Measurements from ENCODE around the gene GMIP.
A peak's percentile ranks its signal among the peaks of the same experiment; 100 is the strongest.
"Not testable (repeated sequence)": the region's sequence is repeated elsewhere in the genome, so short reads cannot be mapped to it uniquely, and the experiment has no call there.

The GMIP gene

DNA sequence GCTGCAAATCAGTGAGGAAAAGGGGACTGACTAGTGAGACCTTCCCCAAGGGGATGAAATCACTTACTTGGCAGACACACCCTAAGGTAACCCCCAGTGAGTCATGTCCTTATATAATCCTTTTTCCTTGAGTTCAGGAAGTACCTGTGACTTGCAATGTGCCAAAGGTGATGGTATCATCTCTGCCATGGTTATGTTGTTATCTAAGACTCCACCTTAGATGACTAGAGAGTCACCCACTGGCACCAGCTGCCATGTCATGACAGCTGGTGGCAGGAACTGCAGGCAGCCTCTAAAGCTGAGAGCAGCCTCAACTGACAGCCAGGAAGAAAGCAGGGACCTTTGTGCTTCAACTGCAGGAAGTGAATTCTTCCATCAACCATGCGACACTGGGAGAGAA is 37.4 kb downstream of the GMIP start:
- no peak for DNase-seq (ENCODE audit: low spot score)

DNA sequence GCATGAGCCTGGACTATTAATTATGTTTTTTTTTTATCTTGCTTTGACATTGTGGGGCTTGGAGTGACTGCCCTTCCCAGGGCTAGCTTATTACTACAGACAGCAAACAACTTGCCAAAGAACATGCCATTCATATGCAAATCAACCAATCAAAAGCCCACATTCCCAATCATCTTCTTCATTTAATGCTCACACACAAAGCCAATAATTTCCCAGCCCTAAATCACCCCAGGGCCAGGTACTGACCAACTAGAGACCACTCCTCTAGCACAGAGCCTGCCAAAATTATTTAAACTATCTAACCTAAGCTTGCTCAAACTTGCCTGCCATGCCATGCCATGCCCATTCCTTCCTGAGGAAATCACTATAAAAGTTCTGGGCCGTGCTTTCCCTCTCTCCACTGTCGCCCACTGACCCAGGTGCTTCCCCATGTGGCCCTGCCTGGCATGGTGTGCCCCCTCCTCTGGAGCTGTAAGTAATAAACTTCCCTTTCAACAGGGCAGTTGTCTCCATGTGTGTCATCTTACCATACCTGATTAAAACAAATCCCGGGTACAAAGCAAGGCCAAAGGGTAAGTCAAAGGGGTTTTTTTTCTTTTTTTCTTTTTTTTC is 40.6 kb downstream of the GMIP start:
- DNase-seq (ENCODE audit: low spot score): no peak

DNA sequence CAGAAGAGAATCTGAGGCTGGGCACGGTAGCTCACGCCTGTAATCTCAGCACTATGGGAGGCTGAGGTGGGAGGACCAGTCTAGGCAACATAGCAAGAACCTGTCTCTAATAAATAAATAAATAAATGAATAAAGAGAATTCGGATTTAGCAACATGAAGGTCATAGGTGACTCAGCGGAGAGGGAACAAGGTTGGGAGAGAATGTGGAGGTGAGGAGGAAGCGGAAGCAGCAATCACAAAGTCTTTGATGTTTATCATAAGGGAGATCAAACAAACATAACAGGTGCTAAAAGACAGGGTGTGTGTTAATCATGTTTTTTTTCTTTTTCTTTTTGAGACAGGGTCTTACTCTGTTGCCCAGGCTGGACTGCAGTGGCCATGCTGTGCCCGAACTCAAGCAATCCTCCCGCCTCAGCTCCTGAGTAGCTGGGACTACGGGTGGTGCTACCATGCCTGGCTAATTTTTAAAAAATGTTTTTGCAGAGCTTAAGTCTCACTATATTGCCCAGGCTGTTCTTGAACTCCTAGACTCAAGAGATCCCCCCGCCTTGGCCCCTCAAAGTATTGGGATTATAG is 41.2 kb downstream of the GMIP start:
- DNase-seq (ENCODE audit: low spot score): no peak

DNA sequence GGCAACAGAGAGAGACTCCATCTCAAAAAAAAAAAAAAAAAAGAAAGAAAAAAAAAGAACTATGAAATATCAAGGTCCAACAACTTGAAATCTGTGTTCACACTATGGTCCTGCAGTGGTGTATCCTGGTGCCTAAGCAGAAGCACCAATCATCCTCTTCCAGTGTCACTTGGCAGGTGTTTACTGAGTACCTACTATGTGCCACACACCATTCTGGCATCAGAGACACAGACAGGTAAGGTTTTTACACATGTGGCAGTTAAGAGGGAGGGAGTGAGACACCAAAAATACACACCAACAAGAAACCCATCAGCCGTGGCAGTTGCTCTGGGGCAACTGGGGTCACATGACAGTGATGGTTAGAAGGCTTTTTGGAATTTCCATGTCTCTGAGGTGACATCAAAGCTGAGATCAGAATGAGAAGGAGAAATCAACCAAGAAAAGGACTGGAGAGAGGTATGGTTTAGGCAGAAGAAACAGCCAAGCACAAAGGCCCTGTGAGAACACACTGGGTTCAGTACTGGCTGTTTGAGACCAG is 42.6 kb downstream of the GMIP start:
- DNase-seq (ENCODE audit: low spot score): no peak

DNA sequence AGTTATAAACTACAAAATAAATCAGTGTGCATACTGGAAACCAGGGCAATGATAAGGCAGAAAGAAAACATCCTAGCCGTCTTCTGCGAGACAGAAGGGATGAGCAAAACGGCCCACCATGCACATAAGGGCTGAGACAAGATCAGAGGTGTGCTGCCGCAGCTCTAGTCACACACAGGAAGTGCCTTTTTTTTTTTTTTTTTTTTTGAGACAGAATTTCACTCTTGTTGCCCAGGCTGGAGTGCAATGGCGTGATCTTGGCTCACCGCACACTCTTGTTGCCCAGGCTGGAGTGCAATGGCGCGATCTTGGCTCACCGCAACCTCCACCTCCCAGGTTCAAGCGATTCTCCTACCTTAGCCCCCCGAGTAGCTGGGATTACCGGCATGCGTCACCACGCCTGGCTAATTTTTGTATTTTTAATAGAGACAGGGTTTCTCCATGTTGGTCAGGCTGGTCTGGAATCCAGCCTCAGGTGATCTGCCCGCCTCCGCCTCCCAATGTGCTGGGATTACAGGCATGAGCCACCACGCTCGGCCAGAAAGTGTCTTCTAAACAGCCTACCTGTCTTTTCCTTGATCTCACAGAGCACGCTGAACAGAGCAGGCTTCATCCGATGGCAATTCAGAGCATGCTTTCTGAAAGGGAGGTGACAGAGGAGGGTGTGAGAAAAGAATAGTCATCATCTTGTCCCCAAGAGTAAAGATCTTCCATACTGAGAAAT is 44.6 kb downstream of the GMIP start:
- DNase-seq (ENCODE audit: low spot score): not testable (repeated sequence)

DNA sequence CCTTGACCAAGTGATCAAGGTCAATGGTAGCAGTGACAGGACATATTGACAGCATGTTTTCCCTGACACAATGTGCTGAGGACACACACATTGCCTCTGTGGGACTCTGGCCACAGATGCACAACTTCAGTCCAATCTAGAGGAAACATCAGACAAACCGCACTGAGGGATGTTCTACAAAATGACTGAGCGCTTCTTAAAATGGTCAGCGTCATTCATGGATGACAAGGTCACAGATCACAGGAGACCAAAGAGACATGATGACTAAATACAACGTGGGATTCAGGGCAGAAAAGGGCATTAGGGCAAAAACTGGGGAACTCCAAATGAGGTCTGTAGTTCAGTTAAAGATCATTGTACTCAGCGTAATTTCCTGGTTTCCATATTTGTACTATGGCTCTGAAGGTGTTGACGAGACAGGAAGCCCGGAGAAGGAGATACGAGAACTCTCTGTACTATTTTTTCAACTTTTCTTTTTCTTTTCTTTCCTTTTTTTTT is 45.6 kb downstream of the GMIP start:
- DNase-seq (ENCODE audit: low spot score): no peak

DNA sequence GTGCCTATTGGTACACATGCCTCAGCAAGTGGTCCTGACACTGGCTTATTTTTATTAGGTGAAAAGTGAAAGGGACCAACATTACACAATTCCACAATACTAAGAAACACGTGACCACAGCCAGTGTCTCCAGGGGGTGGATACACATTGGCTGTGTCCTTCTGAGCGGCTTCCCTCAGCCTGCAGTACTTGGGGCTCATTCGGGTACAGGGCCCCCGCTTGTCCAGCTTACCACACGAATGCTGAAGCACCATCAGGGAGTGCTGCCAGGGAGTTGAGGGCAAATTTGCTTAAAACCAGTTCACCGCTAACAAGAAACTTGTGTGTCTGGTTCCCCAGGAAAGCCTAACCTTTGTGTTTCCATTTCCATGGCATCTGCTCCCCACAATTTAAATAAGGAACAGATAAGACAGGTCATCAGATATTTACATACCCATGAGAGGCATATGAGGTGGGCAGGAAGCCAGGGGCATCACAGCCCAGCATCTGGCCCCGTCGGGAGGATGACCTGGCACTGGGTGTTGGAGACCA is 48.2 kb downstream of the GMIP start:
- no peak for DNase-seq (ENCODE audit: low spot score)

DNA sequence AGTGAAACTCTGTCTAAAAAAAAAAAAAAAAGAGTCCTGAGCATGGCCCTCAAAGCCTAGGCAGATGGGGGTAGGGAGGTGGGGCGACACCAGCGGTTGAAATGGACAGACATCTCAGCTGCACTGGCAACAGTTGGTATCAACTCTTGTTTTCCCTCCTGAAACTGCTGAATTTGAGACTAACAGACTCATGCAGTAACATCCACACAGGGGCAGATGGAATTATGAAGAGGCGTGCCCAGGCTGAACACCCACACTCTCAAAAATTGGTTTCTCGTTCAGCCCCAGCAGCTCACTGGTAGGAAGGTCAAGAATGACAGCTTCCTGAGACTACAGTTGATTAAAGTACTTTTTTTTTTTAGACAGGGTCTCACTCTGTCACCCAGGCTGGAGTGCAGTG is 49.1 kb downstream of the GMIP start:
- DNase-seq (ENCODE audit: low spot score): no peak

DNA sequence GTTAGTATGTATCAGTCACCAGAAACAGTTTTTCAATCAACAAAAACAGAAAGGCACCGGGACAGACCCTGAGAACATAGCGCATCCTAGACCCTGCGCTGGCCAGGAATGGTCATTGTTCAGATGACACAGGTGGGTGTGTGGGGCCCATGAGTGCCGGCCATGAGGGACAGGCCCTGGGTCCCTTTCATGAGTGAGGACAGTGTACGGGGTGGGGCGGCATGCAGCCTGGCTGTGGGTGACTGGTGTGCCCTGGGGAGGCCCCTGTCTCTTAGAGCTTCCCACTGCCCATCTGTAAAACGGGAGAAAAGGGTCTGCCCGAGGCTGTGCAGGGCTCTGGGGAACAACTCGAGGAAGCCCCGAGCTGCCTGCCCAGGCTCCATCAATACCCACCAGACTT is 50.8 kb downstream of the GMIP start:
- DNase-seq (ENCODE audit: low spot score): no peak

DNA sequence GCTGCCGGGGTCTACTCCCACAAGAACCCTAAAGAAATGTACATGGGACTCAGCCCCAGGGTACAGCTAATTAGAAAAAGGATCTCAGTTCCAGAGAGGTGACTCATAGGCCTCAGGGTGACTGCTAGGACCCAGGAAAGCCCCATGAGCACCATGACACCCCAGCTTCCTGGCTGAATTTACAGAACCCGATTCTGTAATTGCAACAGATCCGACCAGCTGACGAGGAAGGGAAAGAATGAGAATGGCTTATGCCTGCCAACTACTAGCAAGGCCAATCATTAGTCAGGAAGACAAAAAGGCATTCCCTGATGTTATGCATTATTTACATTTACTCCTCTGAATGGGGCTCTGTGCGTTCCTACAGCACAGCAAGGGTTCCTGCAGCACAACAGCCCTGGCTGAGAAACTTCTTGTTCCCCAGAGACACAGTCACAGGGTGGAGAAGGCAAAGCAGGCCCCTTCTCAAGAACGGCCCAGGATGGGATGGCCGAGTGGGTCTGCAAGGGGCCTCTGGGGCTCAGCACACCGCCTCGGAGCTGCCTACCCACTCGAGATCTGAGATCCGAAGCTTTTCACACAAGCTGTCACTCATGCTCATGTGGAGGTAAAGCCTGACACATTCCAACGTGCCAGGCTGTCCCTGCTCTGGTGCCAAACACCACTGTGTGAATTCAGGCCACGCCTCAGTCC is 52.2 kb downstream of the GMIP start:
- DNase-seq (ENCODE audit: low spot score): peak; percentile 80

DNA sequence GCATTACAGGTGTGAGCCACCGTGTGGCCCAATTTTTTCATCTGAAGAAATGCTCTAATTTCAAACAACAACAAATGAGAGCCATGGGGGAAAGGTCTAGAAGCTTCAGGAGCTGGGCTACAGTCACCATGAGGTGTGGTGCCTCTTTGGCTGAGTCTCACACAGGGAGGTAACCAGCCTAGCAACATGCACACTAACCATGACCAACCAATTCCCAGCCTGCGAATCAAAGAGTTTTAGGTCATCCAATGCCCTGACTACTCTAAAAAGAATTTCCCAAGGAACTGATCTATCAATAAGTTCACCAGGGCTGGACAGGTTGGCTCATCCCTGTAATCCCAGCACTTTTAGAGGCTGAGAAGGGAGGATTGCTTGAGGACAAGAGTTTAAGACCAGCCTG is 54.9 kb downstream of the GMIP start:
- DNase-seq (ENCODE audit: low spot score): no peak

DNA sequence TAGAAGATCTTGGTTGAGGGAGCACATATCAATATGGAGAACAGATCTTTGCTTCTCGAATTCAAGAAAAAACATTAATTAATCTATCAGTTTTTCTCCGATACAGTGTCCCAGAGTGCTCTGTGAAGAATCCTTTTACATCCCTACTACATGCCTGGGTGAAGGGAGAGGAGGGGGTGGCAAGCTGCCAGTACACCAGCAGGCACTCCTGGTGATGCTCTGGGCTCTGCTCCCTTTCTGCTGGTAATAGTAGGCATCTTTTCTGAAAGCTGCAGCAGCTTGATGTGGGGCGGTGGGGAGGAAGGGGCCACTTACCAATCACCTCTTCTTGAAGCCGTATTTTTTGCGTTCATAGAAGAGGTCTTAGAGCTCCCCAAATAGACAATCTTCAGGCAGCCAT is 55.7 kb downstream of the GMIP start:
- DNase-seq (ENCODE audit: low spot score): no peak

DNA sequence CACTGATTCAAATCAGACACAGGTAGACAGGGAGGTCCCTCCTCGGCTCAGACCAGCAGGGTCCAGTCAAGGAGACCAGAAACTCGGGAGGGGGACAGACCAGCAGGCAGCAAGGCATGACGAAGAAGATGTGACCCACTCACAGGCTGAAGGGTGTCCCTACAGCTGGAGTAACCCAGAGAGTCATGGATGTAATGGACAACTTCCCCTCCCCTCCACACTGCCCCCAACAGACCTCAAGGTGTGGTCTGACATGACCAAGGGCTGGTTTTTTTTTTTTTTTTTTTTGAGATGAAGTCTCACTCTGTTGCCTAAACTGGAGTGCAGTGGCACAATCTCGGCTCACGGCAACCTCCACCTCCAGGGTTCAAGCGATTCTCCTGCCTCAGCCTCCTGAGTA is 59.1 kb downstream of the GMIP start:
- no peak for DNase-seq (ENCODE audit: low spot score)

DNA sequence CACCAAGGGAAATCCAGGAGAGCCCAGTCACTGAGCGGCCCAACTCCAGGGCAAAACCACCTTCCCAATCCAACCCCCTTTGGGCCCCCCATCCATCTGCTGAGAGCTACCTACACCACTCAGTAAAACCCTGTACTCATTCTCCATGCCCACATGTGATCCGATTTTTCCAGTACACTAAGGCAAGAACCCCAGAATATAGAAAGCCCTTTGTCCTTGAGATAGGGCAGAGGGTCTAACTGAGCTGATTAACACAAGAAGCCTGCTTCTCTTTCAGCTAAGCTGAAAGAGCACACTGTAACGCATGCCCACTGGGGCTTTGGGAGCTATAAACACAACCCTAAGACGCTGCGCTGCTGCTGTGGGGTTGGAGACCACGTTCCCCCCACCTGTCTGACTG is 61.0 kb downstream of the GMIP start:
- no peak for DNase-seq (ENCODE audit: low spot score)

DNA sequence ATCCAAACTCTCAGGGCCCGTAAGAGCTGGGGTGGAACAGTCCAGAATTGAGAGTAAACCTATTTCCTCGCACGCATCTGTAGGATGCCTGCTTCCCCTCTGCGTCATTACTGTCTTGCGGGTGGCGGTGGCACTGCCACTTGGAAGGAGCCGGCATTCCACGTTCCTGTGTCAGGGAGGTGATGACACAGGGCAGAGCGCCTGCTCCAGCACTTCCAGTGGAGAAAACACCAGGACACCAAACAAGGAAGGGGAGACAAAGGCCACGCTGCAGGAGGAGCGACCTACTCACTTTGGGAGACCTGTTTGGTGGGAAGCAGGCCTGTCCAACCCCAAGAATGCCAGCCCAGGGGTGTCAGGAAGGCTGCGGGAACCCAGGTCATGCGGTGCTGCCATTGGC is 62.1 kb downstream of the GMIP start:
- DNase-seq (ENCODE audit: low spot score): no peak

DNA sequence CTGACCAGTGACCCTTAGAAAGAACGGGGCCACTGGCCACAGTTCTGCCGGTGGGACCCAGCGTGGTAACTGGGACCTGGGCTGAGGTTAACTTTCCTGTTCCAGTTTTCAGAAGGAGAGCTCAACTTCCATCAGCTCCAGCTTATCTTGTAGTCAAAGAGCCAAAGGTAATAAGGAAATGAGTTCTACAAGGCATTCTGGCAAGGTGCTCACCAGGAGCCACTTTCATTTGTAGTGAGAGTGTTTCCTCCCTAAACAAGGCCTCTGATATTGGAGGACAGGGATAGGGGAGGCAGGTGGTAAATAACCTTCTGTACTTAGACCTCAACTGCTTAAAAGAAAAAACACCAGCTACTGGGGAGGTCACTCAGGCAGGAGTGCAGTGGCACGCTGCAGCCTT is 63.0 kb downstream of the GMIP start:
- DNase-seq (ENCODE audit: low spot score): no peak

DNA sequence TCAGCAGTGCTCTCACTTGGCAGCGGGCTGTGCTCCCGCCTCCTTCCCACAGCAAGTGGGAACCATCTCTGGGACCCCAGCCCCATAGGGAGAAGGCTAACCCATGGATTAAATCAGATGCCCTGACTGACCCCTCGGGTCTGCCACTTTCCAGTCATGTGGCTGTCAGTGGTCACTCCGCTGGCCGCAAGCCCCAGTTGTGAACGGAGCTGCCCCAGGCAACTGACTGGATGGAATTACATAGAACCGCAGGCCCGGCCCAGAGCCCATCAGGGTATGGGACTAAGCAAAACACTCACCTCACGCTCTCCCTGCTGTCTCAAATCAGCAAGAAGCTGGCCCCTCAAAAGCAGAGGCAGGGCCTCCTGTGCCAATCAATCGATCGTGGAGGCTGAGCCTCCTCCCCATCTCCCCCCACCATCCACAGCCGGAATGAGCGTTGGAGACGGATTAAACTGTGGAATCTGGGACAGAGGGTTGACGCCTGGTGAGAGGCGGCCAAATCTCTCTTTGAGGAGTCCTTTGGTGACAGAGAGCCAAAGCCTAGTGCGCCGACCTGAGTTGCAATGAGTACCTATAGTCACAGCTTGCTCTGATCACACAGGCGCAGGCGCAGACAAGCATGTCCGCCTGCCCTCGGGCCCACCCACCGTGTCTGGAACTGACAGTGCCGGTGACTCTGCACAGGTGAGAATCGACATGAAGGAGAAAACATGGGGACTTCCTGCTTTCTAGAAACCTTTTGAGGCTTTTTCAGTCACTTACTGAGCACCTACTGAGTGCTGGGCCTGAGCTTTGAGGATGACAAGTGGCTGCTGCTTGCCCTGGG is 63.7 kb downstream of the GMIP start:
- DNase-seq (ENCODE audit: low spot score): no peak

Measured in RKO (cell line).